Stimulated activated CD8-positive, alpha-beta memory T cell treated with anti-CD3 and anti-CD28 coated beads, Interleukin-2, amount 100 ng/mL, for 48 hours (primary cell): ENCODE results near the gene STARD4.
A peak's percentile ranks its signal among the peaks of the same experiment; 100 is the strongest.

Experiments
- DNase-seq, 2 donors: peaks; one replicate each; pipeline ENCODE4 v3.0.0-alpha.2; 2020; ENCODE audit warnings: low read depth in 2 of 2

Gene STARD4

DNA sequence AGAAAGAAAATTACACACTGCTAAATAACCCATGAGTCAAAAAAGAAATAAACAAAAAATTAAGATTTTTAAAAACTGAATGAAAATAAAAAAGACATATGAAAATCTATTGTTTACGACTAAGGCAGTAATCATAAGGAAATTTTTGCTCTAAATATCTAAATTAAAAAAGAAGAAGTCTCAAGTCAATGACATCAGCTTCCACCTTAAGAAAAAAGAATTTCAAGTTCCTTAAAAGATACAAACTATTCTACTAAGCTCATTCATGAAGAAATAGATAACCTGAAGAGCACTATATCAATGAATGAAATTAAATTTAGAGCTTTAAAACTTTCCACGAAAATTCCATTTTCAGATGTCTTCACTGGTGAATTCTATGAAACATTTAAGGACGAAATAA, 15.7 kb upstream of the STARD4 start:
- no peak for DNase-seq

DNA sequence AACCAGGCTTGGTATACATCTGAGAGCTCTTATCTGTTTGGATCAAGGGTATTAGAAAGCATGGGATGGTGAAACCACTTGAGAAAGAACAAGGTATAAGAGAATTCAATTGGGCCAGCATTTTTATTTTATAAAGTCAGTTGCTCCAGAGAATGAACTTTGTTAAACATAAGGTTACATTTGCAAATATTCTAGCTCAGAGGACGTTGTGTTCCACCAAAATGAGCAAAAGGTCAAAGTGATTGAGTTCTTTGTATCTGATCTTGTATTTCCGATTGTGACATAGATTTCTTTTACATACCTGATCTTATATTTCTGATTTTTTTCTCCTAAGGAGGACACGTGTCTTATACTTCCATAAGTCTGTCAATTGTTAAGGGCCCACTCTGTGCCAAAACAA, 8.6 kb upstream of the STARD4 start:
- DNase-seq: no peak

DNA sequence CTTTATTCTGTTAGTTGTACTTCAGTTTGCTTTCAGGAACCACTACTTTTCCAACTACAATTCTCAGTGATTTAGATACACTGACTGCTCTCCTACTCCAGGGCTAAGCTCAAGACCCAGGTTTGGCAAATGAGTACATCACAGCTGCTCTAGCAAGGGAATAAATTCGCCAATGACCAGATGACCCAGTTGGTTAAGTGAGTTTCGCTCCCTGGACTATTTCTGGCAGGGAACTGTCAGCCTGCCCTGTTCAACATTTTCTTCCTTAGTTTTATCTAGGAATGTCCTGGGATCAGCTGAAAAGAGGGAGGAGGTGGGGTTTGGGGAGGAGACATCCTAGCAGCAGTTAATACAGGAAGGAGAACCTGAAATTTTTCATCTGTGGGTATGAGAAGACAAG, 6.4 kb upstream of the STARD4 start:
- DNase-seq: no peak

DNA sequence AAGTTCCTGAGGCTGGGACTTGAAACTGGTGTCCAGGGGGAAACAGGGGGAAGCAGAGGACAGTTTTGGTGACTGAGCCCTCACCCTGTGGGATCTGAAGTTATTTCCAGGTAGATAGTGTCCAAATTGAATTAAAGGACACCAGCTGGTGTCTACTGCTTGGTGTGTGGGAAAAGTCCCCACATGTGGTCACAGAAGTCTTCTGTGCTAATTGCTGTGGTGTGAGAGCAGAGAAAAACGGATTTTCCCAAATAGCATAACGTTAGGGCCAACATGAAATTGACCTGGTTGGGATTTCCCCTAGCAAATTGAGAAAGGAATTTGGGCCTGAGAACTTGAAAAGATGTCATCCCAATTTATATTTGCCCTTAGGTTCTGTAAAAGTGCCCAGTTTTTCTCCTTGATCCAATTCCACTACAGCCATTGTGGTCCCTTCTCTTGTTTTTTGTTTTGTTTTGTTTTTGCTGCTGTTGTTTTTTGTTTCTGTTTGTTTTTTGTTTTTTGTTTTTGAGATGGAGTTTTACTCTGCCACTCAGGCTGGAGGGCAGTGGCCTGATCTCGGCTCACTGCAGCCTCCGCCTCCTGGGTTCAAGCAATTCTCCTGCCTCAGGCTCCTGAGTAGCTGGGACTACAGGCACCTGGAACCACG, 5.6 kb upstream of the STARD4 start:
- DNase-seq: no peak

DNA sequence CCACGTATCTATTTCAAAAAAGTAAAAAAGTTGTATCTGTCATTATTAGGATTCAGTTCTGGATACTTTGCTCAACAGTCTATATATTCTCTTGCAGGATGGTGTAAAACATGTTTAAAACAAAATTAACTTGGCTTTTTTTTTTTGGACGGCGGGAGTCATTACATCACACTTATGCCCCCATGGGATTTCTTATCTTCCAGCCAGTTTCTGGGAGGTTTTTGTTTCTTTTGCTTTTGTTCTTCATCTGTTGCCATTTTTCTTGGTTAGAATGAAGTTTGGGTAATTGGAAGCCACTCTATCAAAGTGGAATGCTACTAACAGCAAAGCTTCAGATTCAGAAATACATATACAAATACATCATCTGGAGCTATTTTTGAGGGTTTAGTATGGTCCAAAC, 1.8 kb upstream of the STARD4 start:
- DNase-seq: no peak

DNA sequence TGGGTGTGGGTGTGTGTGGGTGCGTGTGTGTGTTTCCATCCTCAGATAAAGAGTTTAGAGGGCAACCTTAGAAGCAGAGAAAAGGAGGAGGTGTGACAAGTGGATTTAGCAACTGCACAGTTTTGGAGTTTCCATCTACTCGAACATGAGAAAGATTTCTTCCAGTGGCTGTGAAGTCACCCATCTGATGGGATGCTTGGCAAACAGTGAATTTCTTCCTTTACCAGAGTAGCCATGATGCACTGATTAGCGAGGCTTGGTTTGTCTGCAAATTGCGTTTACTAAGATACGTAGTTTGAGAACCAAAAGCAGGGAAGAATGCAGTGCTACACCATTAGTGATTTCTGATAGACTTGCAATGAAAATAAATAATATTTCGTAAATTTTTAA, 791 bp upstream of the STARD4 start:
- DNase-seq: peak in 1 of 2 donors; percentile 40

DNA sequence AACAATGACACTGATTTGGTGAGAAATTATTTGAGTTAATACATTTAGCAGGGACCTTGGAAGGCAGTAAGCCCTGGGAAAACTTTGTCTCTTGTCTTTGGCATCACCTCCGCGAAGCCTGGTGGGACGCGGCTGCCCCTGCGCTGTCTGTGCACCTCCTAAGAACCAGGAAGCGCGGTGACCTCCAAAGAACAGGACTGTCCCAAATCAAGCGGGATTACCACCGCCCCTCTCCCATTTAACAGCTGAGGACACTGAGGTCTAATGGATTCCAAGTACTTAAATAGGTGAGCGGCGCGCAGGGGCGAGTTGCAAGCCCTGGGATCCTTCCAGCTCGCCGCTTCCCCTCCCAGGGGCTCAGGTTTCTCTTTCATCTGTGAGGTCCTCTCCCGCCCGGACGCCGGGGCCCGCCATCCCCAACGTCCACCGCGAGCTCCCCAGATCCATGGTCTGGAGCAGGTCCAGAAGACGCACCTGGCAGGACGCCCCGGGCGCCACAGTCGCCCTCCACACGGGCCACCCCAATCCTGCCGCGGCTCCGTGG, 432 bp downstream of the STARD4 start:
- DNase-seq: peak; percentile 8 to 15

DNA sequence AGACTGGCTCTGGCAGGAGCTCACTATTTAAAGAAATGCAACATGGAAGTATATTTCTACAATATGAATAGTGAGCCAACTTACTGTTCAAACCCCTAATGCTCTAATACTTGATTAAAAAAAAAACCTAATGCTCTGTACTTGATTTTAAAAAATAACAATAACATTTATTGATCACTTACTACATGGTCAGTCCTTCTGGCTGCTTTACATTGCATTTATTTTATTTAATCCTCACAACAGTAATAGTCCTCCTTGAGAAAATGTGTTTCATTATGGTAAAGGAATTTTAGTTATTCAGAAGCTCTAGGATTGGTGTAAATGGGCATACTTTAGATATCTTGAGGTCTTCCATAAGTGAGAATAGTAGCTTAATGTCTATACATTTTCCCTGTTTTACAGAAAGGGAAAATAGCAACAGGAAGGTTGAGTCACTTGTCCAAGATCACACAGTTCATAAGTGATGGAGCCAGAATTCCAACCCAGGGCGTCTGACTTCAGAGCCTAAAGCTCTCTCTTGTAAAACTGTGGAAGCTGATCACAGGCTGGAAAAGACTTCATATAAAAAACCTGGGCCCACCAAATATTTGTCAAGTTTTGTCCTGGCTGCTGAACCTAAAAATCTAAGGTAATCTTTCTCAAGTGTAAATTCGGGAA, 1.0 kb downstream of the STARD4 start:
- no peak for DNase-seq

DNA sequence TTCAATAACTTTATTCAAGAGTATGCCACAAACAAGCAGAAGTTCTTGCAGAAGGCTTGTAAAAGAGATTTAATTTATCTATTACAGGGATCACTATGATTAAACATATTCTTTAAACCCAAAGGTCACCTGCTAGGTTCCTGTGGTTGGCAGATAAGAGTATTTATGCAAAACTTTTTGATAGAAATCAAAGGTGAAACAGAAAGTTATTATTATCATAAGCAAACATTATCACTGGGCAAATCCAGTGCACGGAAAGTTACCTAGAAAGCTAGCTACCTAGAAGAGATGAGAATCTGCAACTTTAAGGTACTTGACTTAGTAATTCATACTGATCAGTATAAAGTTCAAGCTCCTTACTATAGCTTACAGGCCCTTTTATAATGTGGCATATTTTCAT, 3.2 kb downstream of the STARD4 start:
- no peak for DNase-seq

DNA sequence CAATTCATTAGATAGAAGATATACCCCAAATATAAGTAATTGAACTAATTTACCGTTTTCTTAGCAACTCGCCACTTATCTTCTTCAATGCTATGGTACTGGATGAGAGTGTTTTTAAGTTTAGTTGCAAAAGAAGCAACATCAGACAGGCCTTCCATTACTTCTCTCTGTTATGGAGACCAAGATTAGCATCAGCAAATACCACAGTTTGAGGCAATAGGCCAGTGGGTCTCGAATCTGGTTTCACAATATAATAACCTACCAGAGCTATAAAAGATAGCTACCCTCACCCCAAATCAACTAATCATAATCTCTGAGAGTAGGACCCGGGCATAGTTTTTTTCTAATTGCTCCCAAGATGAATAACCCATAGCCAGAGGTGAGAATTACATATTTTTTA, 5.1 kb downstream of the STARD4 start:
- DNase-seq: no peak

DNA sequence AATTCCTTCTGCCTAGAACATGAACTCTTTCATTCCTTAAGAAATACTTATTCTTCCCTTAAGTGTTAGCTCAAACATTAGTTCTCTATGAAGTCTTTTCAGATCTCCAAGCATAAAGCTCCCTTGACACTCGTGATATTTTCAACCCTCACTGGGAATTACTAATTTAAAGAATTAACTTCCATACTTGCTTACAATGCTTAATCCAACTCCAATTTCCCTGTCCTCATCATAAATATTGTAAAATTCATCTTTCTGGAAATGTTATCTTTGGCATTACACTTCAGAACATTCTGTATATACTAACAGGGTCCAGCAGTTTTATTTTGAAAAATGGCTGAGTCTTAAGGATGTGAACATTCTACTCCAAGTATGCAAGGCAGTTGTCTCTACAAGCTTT, 7.2 kb downstream of the STARD4 start:
- DNase-seq: no peak

DNA sequence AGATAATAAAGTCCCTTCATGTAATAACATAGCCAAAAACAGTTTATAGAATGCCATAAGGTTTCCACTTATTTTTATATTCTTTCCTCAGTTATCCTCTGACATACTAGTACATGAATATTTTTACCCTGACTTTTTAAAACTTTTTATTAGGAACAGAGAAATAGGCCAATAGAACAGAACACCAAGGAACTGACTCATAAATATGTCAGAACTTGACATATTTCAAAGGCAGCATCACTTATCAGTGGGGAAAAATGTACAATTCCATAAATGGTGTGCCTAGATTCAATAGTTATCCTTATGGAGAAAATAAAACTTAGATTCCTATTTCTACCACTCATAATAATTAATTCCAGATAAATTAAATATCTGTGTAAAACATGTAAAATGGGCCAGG, 9.4 kb downstream of the STARD4 start:
- DNase-seq: no peak

DNA sequence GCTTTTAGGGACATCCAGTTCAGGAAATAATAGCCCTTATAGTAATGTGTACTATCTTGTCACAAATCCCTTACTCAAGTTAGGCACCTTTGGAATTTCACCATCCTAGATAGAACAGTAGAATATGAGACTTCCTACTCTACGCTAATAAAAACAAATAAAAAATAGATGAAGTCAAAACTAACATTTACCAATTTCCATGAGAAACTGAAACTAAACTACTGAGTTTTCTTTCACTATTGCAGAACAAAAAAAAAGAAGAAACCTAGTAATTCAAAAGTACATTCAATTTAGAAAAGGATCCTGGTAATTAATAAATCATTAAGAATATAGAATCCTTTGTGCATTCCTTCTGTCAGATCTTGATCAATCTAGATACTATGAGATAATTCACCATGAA, 14.0 kb downstream of the STARD4 start:
- no peak for DNase-seq

DNA sequence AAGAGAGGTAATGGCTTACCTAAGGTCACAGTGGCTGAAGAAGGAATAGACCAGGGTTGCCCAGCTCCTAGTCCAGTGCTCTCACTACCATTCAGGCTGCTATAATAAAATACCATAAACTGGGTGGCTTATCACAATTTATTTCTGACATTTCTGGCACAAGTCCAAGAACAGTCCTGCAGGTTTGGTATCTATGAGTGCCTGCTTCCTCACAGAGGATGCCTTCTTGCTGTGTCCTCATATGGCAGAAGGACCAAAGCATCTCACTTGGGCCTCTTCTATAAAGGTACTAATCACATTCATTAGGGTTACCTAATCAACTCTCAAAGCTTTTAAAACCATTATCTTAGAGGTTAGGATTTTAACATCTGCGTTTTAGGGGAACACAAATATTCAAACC, 17.2 kb downstream of the STARD4 start:
- no peak for DNase-seq

DNA sequence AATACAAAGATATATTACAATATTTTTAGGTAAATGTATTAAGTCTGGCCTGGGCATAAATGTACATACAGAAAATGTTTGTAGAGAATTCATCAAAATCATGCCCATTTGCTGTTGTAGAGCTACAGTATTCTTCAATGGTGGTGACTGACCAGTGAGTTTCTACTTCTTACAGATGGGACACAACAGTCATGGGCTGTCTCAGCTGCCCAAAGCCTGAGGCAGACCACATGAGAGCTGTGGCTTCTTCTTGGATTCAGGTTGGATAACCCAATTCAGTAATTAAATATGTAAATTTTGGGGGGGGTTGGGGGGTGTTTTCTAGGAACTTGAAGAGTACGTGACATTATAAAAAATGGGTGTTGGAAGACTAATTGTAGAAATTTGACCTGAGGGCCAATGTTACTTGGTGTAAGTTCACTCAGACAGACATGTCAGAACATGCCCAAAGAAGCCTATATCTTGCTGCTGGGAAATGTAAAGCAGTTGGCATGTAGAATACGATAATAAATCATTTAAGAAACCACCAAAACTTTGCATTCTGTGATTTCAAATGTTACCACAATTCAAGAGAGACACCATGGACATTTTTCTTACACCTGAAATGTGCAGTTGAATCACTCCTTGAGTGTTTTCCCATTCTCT, 17.9 kb downstream of the STARD4 start:
- no peak for DNase-seq

DNA sequence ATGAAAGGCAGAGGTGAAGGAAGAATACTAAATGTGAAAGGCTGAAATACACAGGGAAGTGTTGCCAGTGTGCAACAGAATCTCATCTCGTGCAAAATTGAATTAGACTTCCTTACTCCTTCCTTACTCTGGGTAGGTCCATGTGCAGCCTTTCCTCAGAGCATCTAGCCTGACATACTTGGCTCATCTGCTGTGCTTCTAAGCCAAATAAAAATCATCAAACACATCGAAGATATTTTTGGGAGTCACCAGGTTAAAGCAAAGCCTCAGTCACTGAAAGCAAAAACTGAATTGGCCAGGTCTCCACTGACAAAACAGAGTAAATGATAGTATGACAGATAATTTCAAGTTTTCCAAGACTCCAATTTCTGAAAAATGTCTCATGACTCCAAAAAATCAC, 19.3 kb downstream of the STARD4 start:
- no peak for DNase-seq

DNA sequence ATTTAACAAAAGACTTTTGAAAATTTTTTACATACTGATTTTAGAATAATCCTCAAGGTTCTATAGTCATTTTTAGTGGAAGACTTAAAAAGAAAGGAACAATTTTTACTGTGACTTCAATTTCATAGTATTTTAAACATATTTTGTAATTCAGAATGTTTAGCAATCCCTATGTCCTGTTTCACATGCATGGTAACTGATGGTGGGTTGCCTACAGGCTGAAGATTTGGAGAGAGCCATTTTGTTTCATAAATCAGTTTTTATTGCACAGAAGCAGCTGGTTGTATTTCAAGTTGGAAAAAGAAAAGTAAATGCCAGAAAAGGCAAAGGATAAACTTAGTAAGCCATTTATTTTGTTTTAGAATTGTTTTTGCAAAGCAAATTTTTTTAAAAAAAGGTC, 24.0 kb downstream of the STARD4 start:
- no peak for DNase-seq

DNA sequence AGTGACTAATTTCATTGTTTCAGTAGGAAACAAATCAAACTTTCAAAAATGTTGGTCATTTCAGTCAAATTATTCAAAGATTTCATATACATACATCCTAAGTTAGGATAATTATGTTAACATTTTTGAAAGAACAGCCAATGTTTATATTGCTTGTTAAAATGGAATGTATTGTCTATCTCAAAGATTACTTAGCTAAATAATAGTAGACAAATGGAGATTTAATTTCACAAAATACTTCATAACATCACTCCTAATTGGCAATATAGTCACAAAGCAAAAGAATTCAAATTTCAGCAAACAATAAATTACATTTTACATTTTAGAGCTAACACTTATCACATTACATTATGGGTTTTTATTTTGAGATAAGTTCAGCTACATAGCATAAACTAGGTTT, 25.4 kb downstream of the STARD4 start:
- DNase-seq: no peak

DNA sequence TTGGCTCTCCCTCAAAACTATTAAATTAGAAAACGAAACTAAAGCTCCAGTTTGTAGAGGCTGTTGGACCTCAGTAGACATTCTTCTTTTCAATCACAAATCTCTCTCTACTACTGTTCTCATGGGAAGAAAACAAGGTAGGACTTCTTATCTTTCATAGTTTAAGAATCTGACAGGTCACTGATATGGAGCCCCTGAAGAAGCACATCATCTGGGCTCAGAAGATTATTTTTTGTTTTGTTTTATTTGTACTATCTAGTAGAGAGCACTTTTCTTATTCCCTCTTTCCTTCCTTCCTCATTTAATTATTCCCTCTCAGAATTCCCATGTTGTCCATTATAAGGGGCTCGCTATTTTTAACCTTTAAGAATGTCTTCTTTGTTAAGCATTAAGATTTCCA, 26.3 kb downstream of the STARD4 start:
- no peak for DNase-seq

DNA sequence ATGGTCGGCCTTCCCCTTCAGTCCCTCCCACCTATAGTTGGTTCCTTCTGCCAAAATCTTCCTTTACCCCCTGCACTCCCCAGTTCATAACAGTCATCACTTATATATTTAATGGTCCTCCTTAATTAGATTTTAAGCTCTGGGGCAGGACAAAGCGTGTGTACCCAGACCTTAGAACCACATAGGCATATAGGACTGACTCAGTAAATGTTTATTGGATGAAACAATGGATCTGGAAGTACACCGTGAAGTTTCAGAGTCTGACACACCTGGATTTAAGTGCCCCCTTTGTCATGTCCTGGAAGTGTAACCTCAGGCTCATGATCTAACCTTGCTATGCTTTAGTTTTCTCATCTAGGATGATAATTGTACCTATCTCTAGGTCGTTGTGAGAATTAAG, 32.0 kb downstream of the STARD4 start:
- DNase-seq: no peak

DNA sequence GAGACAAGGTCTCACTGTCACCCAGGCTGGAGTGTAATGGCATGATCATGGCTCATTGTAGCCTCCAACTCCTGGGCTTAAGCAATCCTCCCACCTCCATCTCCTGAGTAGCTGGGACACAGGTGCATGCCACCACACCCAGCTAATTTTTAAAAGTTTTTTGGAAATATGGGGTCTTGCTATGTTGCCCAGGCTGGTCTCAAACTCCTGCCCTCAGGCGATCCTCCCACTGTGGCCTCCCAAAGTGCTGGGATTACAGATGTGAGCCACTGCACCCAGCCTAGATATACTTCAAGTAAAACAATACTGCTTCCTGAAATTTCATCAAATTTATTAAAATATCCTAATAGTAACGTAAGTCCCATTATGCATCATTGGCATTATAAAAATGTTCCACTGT, 33.4 kb downstream of the STARD4 start:
- no peak for DNase-seq

DNA sequence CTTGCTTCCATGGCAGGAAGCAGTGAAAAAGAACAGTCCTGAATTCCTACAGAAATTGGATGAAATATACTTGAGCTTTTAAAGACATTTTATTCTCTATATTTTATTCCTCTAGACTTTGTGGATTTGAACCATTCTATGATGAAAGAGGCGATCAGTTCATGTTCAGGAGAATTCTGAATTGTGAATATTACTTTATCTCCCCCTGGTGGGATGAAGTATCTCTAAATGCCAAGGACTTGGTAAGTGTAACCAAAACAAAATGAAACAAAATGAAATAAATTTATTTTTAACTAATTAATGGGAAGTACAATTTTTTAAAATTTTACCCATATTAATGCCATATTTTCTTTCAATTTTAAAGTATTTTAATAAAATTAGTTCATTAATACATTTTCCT, 34.1 kb downstream of the STARD4 start:
- no peak for DNase-seq

DNA sequence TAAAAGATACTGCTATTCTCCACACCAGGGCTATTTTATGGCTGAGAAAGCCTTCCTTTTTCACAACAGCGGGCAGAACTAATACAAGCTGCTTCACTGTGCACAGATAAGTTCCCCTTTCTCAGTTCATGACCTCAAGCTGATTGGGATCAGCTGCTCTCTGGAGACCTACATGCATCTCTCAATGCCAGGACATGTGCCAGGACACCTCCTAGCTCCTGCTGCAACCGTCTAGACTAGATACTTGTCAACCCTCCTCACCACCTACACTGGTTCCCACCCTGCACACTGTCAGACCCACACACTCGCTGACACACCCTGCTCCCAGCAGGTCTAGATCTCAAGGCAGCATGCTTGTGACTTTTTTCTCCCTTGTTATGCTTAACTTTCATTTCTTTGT, 39.8 kb downstream of the STARD4 start:
- no peak for DNase-seq
